ENCODE measurements around the gene DNAI4.
A peak's percentile ranks its signal among the peaks of the same experiment; 100 is the strongest.
"Not testable (repeated sequence)": the region's sequence is repeated elsewhere in the genome, so short reads cannot be mapped to it uniquely, and the experiment has no call there.

The DNAI4 gene

GRCh38 chr1:66831529-66832239 is 93.0 kb downstream of the DNAI4 start:
- DNase-seq, result no peak

DNA sequence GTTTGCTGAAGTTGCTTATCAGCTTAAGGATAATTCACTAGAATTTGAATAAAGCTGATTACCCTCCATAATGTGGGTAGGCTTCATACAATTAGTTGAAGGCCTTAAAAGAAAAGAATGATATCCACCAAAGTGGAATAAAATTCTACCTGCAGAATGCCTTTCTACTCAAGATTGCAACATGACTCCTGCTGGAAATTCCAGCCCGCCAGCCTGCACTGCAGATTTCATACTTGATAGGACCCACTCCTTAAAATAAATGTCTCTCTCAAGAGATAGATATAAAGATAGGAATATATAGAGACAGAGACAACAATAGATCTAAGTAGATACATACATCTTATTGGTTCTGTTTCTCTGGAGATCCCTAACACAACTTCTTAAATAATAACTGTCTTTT is 99.9 kb downstream of the DNAI4 start:
- DNase-seq, result no peak

DNA sequence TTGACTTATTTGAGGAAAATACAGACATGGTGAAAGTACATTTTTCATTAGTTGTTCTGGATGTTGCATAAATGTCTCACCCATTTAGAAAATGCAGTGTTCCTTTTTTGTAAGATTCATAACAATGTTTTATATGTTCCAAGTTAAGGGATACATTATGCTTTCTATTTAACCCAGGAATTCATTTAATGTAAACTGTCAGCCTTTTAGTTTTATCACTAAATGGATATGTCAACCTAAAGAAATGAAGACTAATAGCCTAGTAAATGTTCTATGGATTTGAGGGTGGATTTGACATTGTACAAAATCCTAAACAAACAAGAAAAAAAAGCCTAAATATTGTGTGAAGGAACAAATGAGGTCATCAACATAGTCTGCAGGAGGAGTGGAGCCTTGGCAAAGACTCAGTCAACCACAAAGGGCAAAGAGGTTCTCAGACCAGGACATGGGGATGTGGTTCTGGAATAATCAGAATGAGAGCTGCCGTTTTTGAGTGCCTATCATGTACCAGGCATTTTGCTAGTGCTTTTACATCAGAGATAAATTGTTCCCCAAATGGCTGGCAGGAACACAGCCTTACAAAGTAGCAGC is 114.8 kb downstream of the DNAI4 start:
- DNase-seq, result no peak

DNA sequence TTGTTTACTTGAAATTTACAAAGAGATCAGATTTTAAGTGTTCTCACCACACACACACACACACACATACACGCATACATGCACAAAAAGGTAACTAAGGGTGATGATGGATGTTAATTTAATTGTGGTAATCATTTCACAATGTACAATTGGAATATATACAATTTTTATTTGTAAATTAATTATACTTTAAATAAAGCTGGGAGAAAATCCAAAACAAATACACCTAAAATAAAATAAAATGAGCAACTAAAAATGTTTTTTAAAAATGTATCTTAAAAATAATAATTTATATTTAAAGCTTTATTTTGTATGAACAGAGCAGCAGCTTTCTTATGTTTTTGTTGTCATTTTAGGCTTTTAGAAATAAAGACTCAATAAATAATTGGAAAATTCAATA is 115.4 kb downstream of the DNAI4 start:
- no peak for DNase-seq

DNA sequence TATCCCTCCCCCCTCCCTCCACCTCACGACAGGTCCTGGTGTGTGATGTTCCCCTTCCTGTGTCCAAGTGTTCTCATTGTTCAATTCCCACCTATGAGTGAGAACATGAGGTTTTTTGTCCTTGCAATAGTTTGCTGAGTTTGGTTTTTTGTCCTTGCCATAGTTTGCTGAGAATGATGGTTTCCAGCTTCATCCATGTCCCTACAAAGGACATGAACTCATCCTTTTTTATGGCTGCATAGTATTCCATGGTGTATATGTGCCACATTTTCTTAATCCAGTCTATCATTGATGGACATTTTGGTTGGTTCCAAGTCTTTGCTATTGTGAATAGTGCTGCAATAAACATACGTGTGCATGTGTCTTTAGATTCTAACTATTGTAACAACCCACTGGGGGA is 128.8 kb downstream of the DNAI4 start:
- not testable (repeated sequence) for DNase-seq

- DNase-seq, result no peak
Measured at GRCh38 chr1:66791621-66792610, 132.7 kb downstream of the DNAI4 start.

- no peak for DNase-seq
Measured at GRCh38 chr1:66788231-66788939, 136.3 kb downstream of the DNAI4 start.

- no peak for DNase-seq
Measured at GRCh38 chr1:66787641-66788040, 137.0 kb downstream of the DNAI4 start.

DNA sequence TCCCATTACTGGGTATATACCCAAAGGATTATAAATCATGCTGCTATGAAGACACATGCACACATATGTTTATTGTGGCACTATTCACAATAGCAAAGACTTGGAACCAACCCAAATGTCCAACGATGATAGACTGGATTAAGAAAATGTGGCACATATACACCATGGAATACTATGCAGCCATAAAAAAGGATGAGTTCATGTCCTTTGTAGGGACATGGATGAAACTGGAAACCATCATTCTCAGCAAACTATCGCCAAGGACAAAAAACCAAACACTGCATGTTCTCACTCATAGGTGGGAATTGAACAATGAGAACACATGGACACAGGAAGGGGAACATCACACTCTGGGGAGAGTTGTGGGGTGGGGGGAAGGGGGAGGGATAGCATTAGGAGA is 138.9 kb downstream of the DNAI4 start:
- DNase-seq, result not testable (repeated sequence)

DNA sequence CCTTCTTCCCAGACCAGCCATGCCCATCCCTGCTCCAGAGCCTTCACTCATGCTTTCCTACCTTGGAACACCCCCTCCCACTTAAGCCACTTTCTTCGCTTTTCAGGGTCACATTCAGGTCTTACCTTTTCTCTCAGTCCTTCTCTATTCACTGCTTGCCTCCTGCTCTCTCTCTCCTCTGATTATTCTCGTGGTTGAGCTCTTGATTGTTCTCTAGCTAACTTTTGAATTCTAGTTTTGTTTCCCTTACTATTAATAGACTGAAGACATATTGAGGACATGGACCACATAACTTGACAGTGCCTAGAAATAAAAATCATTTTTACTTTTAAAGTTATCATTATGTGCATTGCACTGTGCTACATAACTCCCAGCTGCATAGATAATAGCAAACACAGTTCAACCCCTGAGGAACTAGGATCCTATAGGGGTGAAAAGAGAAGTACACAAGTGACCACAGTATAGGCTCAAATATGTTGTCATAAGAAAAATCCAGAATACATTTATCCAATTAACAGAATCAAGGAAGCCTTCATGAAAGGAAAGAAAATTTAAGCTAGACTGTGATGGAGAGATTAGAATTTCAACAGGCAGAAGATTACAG is 145.1 kb downstream of the DNAI4 start:
- DNase-seq, result no peak

- no peak for DNase-seq
Measured at GRCh38 chr1:66778969-66779368, 145.7 kb downstream of the DNAI4 start.

- peak; percentile 84 for DNase-seq
Measured at GRCh38 chr1:66778266-66778665, 146.4 kb downstream of the DNAI4 start.

GRCh38 chr1:66777831-66778230 is 146.8 kb downstream of the DNAI4 start:
- DNase-seq, result peak; percentile 89

GRCh38 chr1:66775646-66776045 is 149.0 kb downstream of the DNAI4 start:
- DNase-seq, result no peak

DNA sequence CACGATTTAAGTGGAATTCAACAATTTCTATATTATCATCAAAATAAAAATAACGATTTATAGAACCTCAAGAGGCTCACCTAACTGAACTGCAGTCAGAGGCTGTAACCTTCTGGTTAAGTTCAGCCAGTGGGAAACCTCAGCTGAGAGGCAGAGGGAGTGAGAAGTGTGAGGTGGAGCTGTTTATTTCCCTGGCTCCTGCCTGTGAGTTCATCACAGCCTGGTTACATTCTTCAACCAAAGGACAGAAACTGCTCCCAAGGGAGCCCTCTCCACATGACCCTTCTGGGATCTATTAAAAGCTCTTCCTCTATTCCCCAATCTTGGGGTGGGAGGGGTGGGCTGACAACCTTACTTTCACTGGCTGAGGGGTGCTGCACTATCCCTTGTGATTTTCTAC is 150.2 kb downstream of the DNAI4 start:
- DNase-seq, result no peak

- no peak for DNase-seq
Measured at GRCh38 chr1:66773227-66773626, 151.4 kb downstream of the DNAI4 start.

DNA sequence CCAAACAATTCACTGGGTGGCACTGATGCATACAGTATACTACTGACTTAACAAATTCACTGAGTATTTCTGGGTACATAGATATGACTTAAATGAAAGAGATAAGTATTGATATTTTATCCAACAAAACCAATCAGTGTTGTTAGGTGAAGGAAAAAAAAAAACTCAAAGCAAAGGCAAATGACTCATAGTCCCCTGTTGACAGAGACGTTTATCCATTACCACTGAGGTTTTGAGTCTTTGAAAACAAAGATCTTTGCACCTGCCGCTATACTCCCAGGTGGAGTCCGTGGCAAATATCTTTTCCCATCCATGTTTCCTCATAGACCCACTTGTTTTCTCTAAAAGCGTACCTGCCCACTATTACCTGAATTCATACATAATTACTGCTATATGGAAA is 154.0 kb downstream of the DNAI4 start:
- DNase-seq, result no peak

- no peak for DNase-seq
Measured at GRCh38 chr1:66770240-66770639, 154.4 kb downstream of the DNAI4 start.

DNA sequence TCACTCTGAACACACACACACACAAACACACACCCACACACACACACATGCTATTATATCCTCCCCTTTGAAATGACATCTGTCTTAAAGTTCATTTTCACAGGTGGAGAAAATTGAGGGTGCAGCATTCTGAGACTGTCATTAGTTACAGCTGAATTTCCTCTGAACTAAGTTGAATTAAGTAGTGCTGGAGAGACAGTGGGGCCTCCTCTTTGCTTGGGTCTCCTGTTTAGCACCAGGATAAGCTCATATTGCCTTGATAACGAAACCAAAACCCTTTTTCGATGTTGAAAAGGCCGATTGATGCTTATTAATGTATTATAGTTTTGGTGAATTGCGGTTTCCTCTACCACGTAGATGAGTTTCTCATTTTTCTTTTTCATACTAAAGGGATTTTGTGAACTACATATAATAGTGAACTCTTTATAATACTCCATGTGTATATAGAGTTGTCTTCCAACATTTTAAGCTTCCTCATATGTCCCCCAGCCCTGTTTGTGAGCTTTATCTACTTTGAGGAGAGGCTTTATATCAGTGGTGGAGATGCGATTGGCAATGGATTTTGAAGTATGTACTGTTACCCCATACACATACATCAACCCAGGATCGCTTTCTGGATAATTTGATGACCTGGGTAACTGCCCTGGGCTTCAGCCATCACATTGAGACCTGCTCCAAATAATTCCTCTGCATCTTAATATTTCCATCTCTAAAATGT is 155.0 kb downstream of the DNAI4 start:
- DNase-seq, result no peak

DNA sequence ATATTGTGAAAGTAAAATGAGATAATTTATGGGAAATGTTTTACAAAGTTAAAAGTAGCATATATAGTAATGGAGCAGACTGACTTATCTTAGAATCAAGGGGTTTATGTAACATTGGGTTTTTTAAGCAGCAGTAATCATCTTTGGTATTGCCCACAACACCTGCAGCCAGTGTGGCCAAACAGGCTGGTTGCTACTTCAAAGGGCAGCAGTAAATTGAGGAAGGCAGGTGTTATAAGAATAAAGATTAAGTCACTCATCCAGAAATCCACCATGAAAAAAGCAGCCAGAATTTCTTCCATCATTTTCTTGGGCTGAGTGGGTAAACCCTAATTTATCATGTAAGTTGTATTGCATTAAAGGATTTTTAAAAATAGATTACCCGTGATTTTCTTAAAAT is 155.7 kb downstream of the DNAI4 start:
- no peak for DNase-seq

DNA sequence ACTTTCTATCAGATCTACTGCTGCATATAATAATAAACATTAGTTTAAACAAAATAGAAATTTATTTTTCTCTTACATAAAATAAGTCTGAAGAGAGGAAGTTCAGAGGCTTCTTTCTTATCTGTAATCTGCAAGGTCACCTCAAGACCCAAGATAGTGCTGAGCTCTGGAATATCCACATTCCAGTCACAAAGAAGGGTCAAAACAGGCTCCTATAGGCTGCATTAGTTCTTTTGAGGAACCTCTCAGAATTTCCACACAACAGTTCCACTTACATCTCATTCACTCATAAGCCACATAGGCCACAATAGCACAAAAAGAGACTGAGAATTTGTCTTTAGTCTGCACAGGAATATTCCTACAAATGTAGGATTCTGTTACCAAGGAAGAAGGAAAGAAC is 157.0 kb downstream of the DNAI4 start:
- DNase-seq, result no peak

DNA sequence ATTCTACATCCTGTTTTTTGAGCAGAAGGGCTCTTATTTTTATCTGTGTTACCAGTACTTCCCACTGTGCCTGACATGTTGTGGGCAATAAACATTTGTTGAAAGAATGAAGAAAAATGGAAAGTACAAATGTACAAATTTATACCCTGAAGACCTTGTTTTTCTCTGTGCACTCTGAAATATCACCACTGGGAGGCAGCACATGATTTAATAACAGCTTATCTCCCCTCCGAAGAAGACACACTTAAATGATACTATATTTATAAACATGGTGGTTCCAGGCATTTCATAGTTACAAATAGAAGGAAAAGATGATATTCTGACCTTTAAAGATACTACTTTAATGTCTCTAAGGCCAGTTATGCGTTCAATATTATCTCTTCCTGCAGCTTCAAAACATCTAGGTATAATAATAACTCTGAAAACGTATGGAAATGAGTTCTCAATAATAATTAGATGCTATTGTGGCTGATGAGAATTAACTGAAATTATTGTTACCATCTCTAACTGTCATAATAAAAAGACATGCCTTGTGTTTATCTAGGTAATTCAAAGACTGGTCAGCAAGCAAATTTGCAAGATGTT is 159.6 kb downstream of the DNAI4 start:
- DNase-seq, result peak; percentile 36
